Dendritic cell treated with granulocyte-macrophage colony-stimulating factor and Interleukin-4, amounts not matched to agents 40 ng/mL and 50 ng/mL, for 4 days (primary cell): ENCODE data around the gene CCR3.

ENCODE experiments used
- H3K27ac Mint-ChIP-seq: one replicate; pipeline ENCODE4 v1.8.0; 2022; ENCODE audit warnings: mild to moderate bottlenecking, mixed read lengths
- H3K27me3 Mint-ChIP-seq: one replicate; pipeline ENCODE4 v1.8.0; 2022; ENCODE audit warnings: mild to moderate bottlenecking, mixed read lengths
- H3K36me3 Mint-ChIP-seq: one replicate; pipeline ENCODE4 v1.8.0; 2022; ENCODE audit warnings: low read depth, mixed read lengths
- H3K4me1 Mint-ChIP-seq: one replicate; pipeline ENCODE4 v1.8.0; 2022; ENCODE audit warnings: low read depth, mixed read lengths
- H3K4me3 Mint-ChIP-seq: one replicate; pipeline ENCODE4 v1.8.0; 2022; ENCODE audit warnings: mild to moderate bottlenecking, moderate library complexity, mixed read lengths
- H3K9me3 Mint-ChIP-seq: one replicate; pipeline ENCODE4 v1.8.0; 2022; ENCODE audit warnings: mixed read lengths
- intact Hi-C: fragments of 100-400 bp; cut with micrococcal nuclease; formaldehyde crosslinking; loops from one replicate; pipeline ENCODE4 v1.15.0; 2022

CCR3 gene

GRCh38 chr3:46286947-46287565, 44.8 kb downstream of the CCR3 start:
- Mint-ChIP-seq H3K36me3 (no peaks in the 10 kb centered on the region), H3K4me1 (peaks cover 61% of the 10 kb centered on the region), H3K9me3 (no peaks in the 10 kb centered on the region), H3K4me3 (no peak overlapping the region), H3K27ac (no peak overlapping the region), H3K27me3 (no peaks in the 10 kb centered on the region)
- intact Hi-C loops = no loop called here

- peaks cover 55% of the 10 kb centered on the region for H3K4me1 Mint-ChIP-seq
- H3K4me3 Mint-ChIP-seq = no peak overlapping the region
- H3K27ac Mint-ChIP-seq = peak overlapping the region; percentile 74
- no peaks in the 10 kb centered on the region for H3K27me3 Mint-ChIP-seq
- intact Hi-C loops = no loop called here
- no peaks in the 10 kb centered on the region for H3K36me3 Mint-ChIP-seq
- H3K9me3 Mint-ChIP-seq = no peaks in the 10 kb centered on the region
These were observed 47.3 kb downstream of the CCR3 start for GRCh38 chr3:46289551-46289950.

- intact Hi-C loops = no loop called here
- peak overlapping the region; percentile 74 for H3K27ac Mint-ChIP-seq
- H3K4me3 Mint-ChIP-seq = no peak overlapping the region
- H3K36me3 Mint-ChIP-seq = no peaks in the 10 kb centered on the region
- no peaks in the 10 kb centered on the region for H3K9me3 Mint-ChIP-seq
- peaks cover 54% of the 10 kb centered on the region for H3K4me1 Mint-ChIP-seq
- H3K27me3 Mint-ChIP-seq = no peaks in the 10 kb centered on the region
These were observed 47.7 kb downstream of the CCR3 start for GRCh38 chr3:46289966-46290365.

GRCh38 chr3:46291046-46291445, 48.8 kb downstream of the CCR3 start:
- Mint-ChIP-seq H3K27ac (no peak overlapping the region), H3K27me3 (no peaks in the 10 kb centered on the region), H3K4me3 (no peak overlapping the region), H3K36me3 (no peaks in the 10 kb centered on the region), H3K9me3 (no peaks in the 10 kb centered on the region), H3K4me1 (peaks cover 56% of the 10 kb centered on the region)
- intact Hi-C loops = no loop called here

GRCh38 chr3:46293035-46293724, 50.9 kb downstream of the CCR3 start:
- Mint-ChIP-seq H3K36me3 (no peaks in the 10 kb centered on the region), H3K9me3 (no peaks in the 10 kb centered on the region), H3K27me3 (no peaks in the 10 kb centered on the region), H3K4me1 (peaks cover 66% of the 10 kb centered on the region), H3K4me3 (no peak overlapping the region), H3K27ac (no peak overlapping the region)
- intact Hi-C loops = no loop called here

GRCh38 chr3:46293991-46294833, 52.0 kb downstream of the CCR3 start:
- H3K4me1 Mint-ChIP-seq = peaks cover 77% of the 10 kb centered on the region
- no peak overlapping the region for H3K27ac Mint-ChIP-seq
- no peaks in the 10 kb centered on the region for H3K27me3 Mint-ChIP-seq
- intact Hi-C loops = no loop called here
- no peak overlapping the region for H3K4me3 Mint-ChIP-seq
- H3K9me3 Mint-ChIP-seq = no peaks in the 10 kb centered on the region
- no peaks in the 10 kb centered on the region for H3K36me3 Mint-ChIP-seq

GRCh38 chr3:46296826-46297225, 54.6 kb downstream of the CCR3 start:
- no peaks in the 10 kb centered on the region for H3K9me3 Mint-ChIP-seq
- H3K27me3 Mint-ChIP-seq = no peaks in the 10 kb centered on the region
- intact Hi-C loops = loop anchor here (5.0 kb wide), 1 partner anchor 65 kb away; no protein-coding TSS in a partner anchor
- H3K27ac Mint-ChIP-seq = peak overlapping the region; percentile 99
- no peak overlapping the region for H3K4me3 Mint-ChIP-seq
- H3K4me1 Mint-ChIP-seq = peaks cover 84% of the 10 kb centered on the region
- H3K36me3 Mint-ChIP-seq = no peaks in the 10 kb centered on the region

GRCh38 chr3:46297658-46298423, 55.6 kb downstream of the CCR3 start:
- Mint-ChIP-seq H3K27ac (peak overlapping the region; percentile 99), H3K9me3 (no peaks in the 10 kb centered on the region), H3K36me3 (no peaks in the 10 kb centered on the region), H3K4me3 (no peak overlapping the region), H3K27me3 (no peaks in the 10 kb centered on the region), H3K4me1 (peaks cover 93% of the 10 kb centered on the region)
- intact Hi-C loops = loop anchor here (5.0 kb wide), 1 partner anchor 64 kb away; no protein-coding TSS in a partner anchor

- no peaks in the 10 kb centered on the region for H3K27me3 Mint-ChIP-seq
- peaks cover 89% of the 10 kb centered on the region for H3K4me1 Mint-ChIP-seq
- intact Hi-C loops = loop anchor here (5.0 kb wide), 1 partner anchor 63 kb away; no protein-coding TSS in a partner anchor
- H3K4me3 Mint-ChIP-seq = no peak overlapping the region
- H3K9me3 Mint-ChIP-seq = no peaks in the 10 kb centered on the region
- H3K36me3 Mint-ChIP-seq = no peaks in the 10 kb centered on the region
- H3K27ac Mint-ChIP-seq = peak overlapping the region; percentile 99
These were observed 56.8 kb downstream of the CCR3 start for GRCh38 chr3:46298871-46299607.

GRCh38 chr3:46299608-46300460, 57.6 kb downstream of the CCR3 start:
- Mint-ChIP-seq H3K4me3 (peak overlapping the region; percentile 40), H3K36me3 (no peaks in the 10 kb centered on the region), H3K4me1 (peaks cover 87% of the 10 kb centered on the region), H3K27me3 (no peaks in the 10 kb centered on the region), H3K27ac (peak overlapping the region; percentile 99), H3K9me3 (no peaks in the 10 kb centered on the region)
- intact Hi-C loops = loop anchor here (5.0 kb wide), 1 partner anchor 62 kb away; no protein-coding TSS in a partner anchor

- Mint-ChIP-seq H3K4me1 (peaks cover 86% of the 10 kb centered on the region), H3K27ac (peak overlapping the region; percentile 99), H3K4me3 (no peak overlapping the region), H3K9me3 (no peaks in the 10 kb centered on the region), H3K36me3 (no peaks in the 10 kb centered on the region), H3K27me3 (no peaks in the 10 kb centered on the region)
- intact Hi-C loops = no loop called here
These were observed 58.2 kb downstream of the CCR3 start for GRCh38 chr3:46300461-46300789.

GRCh38 chr3:46301122-46301835, 59.0 kb downstream of the CCR3 start:
- H3K27ac Mint-ChIP-seq = peak overlapping the region; percentile 99
- no peaks in the 10 kb centered on the region for H3K9me3 Mint-ChIP-seq
- H3K36me3 Mint-ChIP-seq = no peaks in the 10 kb centered on the region
- peaks cover 77% of the 10 kb centered on the region for H3K4me1 Mint-ChIP-seq
- H3K4me3 Mint-ChIP-seq = peak overlapping the region; percentile 51
- no peaks in the 10 kb centered on the region for H3K27me3 Mint-ChIP-seq
- intact Hi-C loops = no loop called here
